Measurements from ENCODE around the gene TUFM.

GRCh38 chr16:28826141-28826540 is 20.0 kb downstream of the TUFM start:
- TF ChIP-seq, protein P1, sequence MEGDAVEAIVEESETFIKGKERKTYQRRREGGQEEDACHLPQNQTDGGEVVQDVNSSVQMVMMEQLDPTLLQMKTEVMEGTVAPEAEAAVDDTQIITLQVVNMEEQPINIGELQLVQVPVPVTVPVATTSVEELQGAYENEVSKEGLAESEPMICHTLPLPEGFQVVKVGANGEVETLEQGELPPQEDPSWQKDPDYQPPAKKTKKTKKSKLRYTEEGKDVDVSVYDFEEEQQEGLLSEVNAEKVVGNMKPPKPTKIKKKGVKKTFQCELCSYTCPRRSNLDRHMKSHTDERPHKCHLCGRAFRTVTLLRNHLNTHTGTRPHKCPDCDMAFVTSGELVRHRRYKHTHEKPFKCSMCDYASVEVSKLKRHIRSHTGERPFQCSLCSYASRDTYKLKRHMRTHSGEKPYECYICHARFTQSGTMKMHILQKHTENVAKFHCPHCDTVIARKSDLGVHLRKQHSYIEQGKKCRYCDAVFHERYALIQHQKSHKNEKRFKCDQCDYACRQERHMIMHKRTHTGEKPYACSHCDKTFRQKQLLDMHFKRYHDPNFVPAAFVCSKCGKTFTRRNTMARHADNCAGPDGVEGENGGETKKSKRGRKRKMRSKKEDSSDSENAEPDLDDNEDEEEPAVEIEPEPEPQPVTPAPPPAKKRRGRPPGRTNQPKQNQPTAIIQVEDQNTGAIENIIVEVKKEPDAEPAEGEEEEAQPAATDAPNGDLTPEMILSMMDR (IDR thresholded peaks at IDR 0.05) = no peak
- no peak for TF ChIP-seq POLR2A (IDR thresholded peaks at IDR 0.05)
- no peak for TF ChIP-seq POLR2AphosphoS5 (IDR thresholded peaks at IDR 0.05)
- no peak for TF ChIP-seq EP300 (IDR thresholded peaks at IDR 0.05)

Measured in suprapubic skin (tissue), 4 donors.